ENCODE results near the gene SPRED1. TPM values are rescaled to one million over a fixed set of nuclear protein-coding genes. Genes with fewer than 3 reads are reported as not detected.

SPRED1 gene
- total and polyA plus RNA-seq, 2 experiments from 2014 or later = 8.2 to 23.2 TPM

DNA sequence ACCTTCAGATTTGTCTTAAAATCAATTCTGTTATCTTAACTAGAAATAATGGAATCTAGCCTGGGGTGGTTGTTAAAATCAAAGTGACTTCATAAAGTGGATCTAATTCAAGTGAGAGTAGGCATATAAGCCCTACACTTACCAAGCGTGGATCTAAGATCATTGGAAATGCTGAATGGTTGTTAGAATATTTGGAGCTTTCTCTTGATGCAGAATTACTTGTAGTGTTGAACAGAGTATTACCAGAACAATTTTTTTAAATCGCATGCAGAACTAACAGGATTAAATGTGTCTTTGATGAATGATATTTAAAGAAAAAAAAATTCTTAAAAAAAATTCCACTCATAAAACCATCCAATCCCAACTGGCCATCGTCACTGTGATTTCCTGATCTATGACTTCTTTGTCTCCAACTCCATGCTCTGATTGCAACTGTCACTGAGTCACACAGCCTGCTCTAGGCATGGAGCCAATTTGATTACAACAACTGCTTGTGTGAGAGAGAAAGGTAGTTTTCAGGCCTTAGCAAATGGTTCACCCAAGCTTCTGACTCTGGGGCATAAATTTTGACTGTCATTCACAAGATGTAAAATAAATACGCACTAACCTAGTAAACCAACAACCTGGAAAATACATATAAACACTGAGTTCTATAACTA is 25.9 kb upstream of the SPRED1 start:
- peak; percentile 62 for DNase-seq (ENCODE audit: low spot score)
- H3K4me2 ChIP-seq = no peak overlapping the region
- no peaks in the 10 kb centered on the region for H3K9me2 ChIP-seq (replicated peaks; ENCODE audit: insufficient read depth)
- H2AFZ ChIP-seq = no peak overlapping the region
- TF ChIP-seq EZH2phosphoT487 (IDR thresholded peaks at IDR 0.05; ENCODE audit: low read depth, severe bottlenecking, unreplicated experiment) = no peak
- TF ChIP-seq, protein P1, sequence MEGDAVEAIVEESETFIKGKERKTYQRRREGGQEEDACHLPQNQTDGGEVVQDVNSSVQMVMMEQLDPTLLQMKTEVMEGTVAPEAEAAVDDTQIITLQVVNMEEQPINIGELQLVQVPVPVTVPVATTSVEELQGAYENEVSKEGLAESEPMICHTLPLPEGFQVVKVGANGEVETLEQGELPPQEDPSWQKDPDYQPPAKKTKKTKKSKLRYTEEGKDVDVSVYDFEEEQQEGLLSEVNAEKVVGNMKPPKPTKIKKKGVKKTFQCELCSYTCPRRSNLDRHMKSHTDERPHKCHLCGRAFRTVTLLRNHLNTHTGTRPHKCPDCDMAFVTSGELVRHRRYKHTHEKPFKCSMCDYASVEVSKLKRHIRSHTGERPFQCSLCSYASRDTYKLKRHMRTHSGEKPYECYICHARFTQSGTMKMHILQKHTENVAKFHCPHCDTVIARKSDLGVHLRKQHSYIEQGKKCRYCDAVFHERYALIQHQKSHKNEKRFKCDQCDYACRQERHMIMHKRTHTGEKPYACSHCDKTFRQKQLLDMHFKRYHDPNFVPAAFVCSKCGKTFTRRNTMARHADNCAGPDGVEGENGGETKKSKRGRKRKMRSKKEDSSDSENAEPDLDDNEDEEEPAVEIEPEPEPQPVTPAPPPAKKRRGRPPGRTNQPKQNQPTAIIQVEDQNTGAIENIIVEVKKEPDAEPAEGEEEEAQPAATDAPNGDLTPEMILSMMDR (IDR thresholded peaks at IDR 0.05; ENCODE audit: poor library complexity) = no peak
- no peak for TF ChIP-seq EZH2 (IDR thresholded peaks at IDR 0.05; ENCODE audit: borderline replicate concordance)
- no peaks in the 10 kb centered on the region for H3K27me3 ChIP-seq
- 71% methylated on average over 4 of the region's 4 CpGs for WGBS (ENCODE audit: low lambda C conversion rate, missing lambda C conversion rate)
- peaks cover 7% of the 10 kb centered on the region for H3K4me1 ChIP-seq (ENCODE audit: insufficient read depth)
- no peaks in the 10 kb centered on the region for H3K36me3 ChIP-seq (replicated peaks; ENCODE audit: insufficient read depth, low read depth)
- no peaks in the 10 kb centered on the region for H3K9me3 ChIP-seq (ENCODE audit: low read depth)
- no peak overlapping the region for H3K27ac ChIP-seq
- H3K4me3 ChIP-seq = no peak overlapping the region
- no peaks in the 10 kb centered on the region for H4K20me1 ChIP-seq (ENCODE audit: insufficient read depth, poor library complexity, severe bottlenecking)
- no peaks in the 10 kb centered on the region for H3K79me2 ChIP-seq

DNA sequence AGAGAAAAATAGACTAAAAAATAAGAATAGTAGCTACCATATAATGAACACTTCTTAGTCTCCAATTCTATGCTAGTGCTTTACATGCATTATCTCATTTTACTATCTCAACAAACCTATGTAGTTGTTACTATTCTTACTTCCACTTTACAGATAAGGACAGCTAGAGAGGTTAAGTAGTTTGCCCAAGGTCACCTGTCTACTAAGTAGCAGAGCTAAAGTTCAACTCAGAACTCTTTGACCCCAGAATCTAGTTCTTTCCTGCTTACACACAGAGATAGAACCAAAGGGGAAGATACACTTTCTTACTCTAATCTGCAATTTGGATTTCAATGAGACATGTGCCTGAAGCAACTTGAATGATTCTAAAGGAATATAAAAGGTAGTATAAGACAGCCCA is 24.7 kb upstream of the SPRED1 start:
- Histone ChIP-seq H3K27ac (no peak overlapping the region), H3K79me2 (no peaks in the 10 kb centered on the region), H3K27me3 (no peaks in the 10 kb centered on the region), H3K4me3 (no peak overlapping the region), H3K9me2 (replicated peaks; ENCODE audit: insufficient read depth) (no peaks in the 10 kb centered on the region), H4K20me1 (ENCODE audit: insufficient read depth, poor library complexity, severe bottlenecking) (no peaks in the 10 kb centered on the region), H3K4me1 (ENCODE audit: insufficient read depth) (peaks cover 7% of the 10 kb centered on the region), H3K36me3 (replicated peaks; ENCODE audit: insufficient read depth, low read depth) (no peaks in the 10 kb centered on the region), H3K4me2 (no peak overlapping the region), H2AFZ (no peak overlapping the region), H3K9me3 (ENCODE audit: low read depth) (no peaks in the 10 kb centered on the region)
- DNase-seq (ENCODE audit: low spot score) = no peak
- TF ChIP-seq EZH2 (IDR thresholded peaks at IDR 0.05; ENCODE audit: borderline replicate concordance) = no peak

DNA sequence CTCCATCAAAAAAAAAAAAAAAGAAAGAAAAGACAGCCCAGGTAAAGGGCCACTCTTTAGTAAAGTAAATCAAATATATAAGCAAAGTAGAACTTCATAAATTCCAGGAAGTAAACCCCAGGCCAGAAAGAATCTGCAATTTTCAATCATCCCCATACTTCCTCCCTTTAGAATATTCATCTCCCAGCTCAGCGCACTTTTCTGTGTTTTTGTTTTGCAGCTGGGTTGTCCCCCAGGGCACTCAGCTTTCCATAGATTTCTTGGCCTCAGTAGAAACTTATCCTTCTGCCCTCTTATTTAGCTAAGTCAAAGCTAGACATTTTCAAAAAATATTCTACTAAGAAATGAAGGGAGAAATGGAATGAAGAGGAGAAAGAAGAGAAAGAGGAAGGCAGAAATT is 24.0 kb upstream of the SPRED1 start:
- no peak for DNase-seq (ENCODE audit: low spot score)
- TF ChIP-seq, protein P1 (IDR thresholded peaks at IDR 0.05; ENCODE audit: poor library complexity) = no peak
- no peak for TF ChIP-seq EZH2phosphoT487 (IDR thresholded peaks at IDR 0.05; ENCODE audit: low read depth, severe bottlenecking, unreplicated experiment)
- no peak for TF ChIP-seq EZH2 (IDR thresholded peaks at IDR 0.05; ENCODE audit: borderline replicate concordance)
- Histone ChIP-seq H3K79me2 (no peaks in the 10 kb centered on the region), H3K9me3 (ENCODE audit: low read depth) (no peaks in the 10 kb centered on the region), H3K4me2 (no peak overlapping the region), H4K20me1 (ENCODE audit: insufficient read depth, poor library complexity, severe bottlenecking) (no peaks in the 10 kb centered on the region), H2AFZ (no peak overlapping the region), H3K4me3 (no peak overlapping the region), H3K27ac (no peak overlapping the region), H3K9me2 (replicated peaks; ENCODE audit: insufficient read depth) (no peaks in the 10 kb centered on the region), H3K27me3 (no peaks in the 10 kb centered on the region), H3K36me3 (replicated peaks; ENCODE audit: insufficient read depth, low read depth) (no peaks in the 10 kb centered on the region), H3K4me1 (ENCODE audit: insufficient read depth) (peaks cover 7% of the 10 kb centered on the region)
- WGBS (ENCODE audit: low lambda C conversion rate, missing lambda C conversion rate) = 93% methylated on average over 1 of the region's 1 CpG

- Histone ChIP-seq H3K4me1 (ENCODE audit: insufficient read depth) (peaks cover 7% of the 10 kb centered on the region), H3K9me3 (ENCODE audit: low read depth) (no peaks in the 10 kb centered on the region), H3K36me3 (replicated peaks; ENCODE audit: insufficient read depth, low read depth) (no peaks in the 10 kb centered on the region), H3K4me3 (no peak overlapping the region), H3K27me3 (no peaks in the 10 kb centered on the region), H3K9me2 (replicated peaks; ENCODE audit: insufficient read depth) (no peaks in the 10 kb centered on the region), H3K4me2 (no peak overlapping the region), H3K27ac (no peak overlapping the region), H3K79me2 (no peaks in the 10 kb centered on the region), H4K20me1 (ENCODE audit: insufficient read depth, poor library complexity, severe bottlenecking) (no peaks in the 10 kb centered on the region), H2AFZ (no peak overlapping the region)
- WGBS (ENCODE audit: low lambda C conversion rate, missing lambda C conversion rate) = 66% methylated on average over 3 of the region's 3 CpGs
- no peak for DNase-seq (ENCODE audit: low spot score)
- no peak for TF ChIP-seq EZH2phosphoT487 (IDR thresholded peaks at IDR 0.05; ENCODE audit: low read depth, severe bottlenecking, unreplicated experiment)
- TF ChIP-seq, protein P1 (IDR thresholded peaks at IDR 0.05; ENCODE audit: poor library complexity) = no peak
- no peak for TF ChIP-seq EZH2 (IDR thresholded peaks at IDR 0.05; ENCODE audit: borderline replicate concordance)
Observed at GRCh38 chr15:38229705-38230310, 22.8 kb upstream of the SPRED1 start.

Data from hepatocyte (in vitro differentiated cells).